ENCODE results near the gene HOGA1.

Gene HOGA1

GRCh38 chr10:97656777-97657176 is 72.6 kb downstream of the HOGA1 start:
- CTCF ChIA-PET: no interaction called here
- POLR2A ChIA-PET (ENCODE audit: low non-redundant PET): no interaction called here
- peak overlapping the region; percentile 27 for H3K27ac ChIP-seq
- no peak for DNase-seq (ENCODE audit: low spot score)
- TF ChIP-seq CTCF (conservative IDR thresholded peaks at IDR 0.05; ENCODE audit: low read depth): no peak

- POLR2A ChIA-PET (ENCODE audit: low non-redundant PET): no interaction called here
- no peak for TF ChIP-seq CTCF (conservative IDR thresholded peaks at IDR 0.05; ENCODE audit: low read depth)
- DNase-seq (ENCODE audit: low spot score): no peak
- peak overlapping the region; percentile 73 for H3K27ac ChIP-seq
- CTCF ChIA-PET: no interaction called here
Measured at GRCh38 chr10:97659589-97659988, 75.4 kb downstream of the HOGA1 start.

All from RWPE1 (cell line).